Measurements from ENCODE around the gene CHI3L1.
"Not testable (repeated sequence)": the region's sequence is repeated elsewhere in the genome, so short reads cannot be mapped to it uniquely, and the experiment has no call there.

CHI3L1 gene

GRCh38 chr1:203186446-203187303, at the start of gene CHI3L1:
Gene CHI3L1, minus strand, starts transcription at chr1:203186704. Its CDS starts 81 bp downstream, at chr1:203186623.
- DNase-seq (ENCODE audit: low read depth) = no peak

- not testable (repeated sequence) for DNase-seq (ENCODE audit: low read depth)
These were observed 48.4 kb upstream of the CHI3L1 start for GRCh38 chr1:203234901-203235300.

GRCh38 chr1:203229471-203230135, 43.1 kb upstream of the CHI3L1 start, which contains the start of gene CHIT1:
Gene CHIT1, minus strand, starts transcription at chr1:203229673. Its CDS starts 37 bp downstream, at chr1:203229636.
- no peak for DNase-seq (ENCODE audit: low read depth)

GRCh38 chr1:203228670-203229069, 42.2 kb upstream of the CHI3L1 start:
- DNase-seq (ENCODE audit: low read depth) = no peak

- DNase-seq (ENCODE audit: low read depth) = no peak
These were observed 41.0 kb upstream of the CHI3L1 start for GRCh38 chr1:203227371-203228083.

GRCh38 chr1:203225071-203225470, 38.6 kb upstream of the CHI3L1 start:
- no peak for DNase-seq (ENCODE audit: low read depth)

- no peak for DNase-seq (ENCODE audit: low read depth)
These were observed 36.7 kb upstream of the CHI3L1 start for GRCh38 chr1:203223012-203223775.

GRCh38 chr1:203219934-203220333, 33.4 kb upstream of the CHI3L1 start:
- DNase-seq (ENCODE audit: low read depth) = no peak

- DNase-seq (ENCODE audit: low read depth) = no peak
These were observed 32.7 kb upstream of the CHI3L1 start for GRCh38 chr1:203219171-203219570.

- DNase-seq (ENCODE audit: low read depth) = no peak
These were observed 31.2 kb upstream of the CHI3L1 start for GRCh38 chr1:203217668-203218067.

GRCh38 chr1:203217139-203217655, 30.7 kb upstream of the CHI3L1 start:
- no peak for DNase-seq (ENCODE audit: low read depth)

GRCh38 chr1:203216274-203217138, 30.0 kb upstream of the CHI3L1 start:
- DNase-seq (ENCODE audit: low read depth) = peak; percentile 12

GRCh38 chr1:203215573-203215972, 29.1 kb upstream of the CHI3L1 start:
- DNase-seq (ENCODE audit: low read depth) = no peak

- no peak for DNase-seq (ENCODE audit: low read depth)
These were observed 28.4 kb upstream of the CHI3L1 start for GRCh38 chr1:203214871-203215270.

GRCh38 chr1:203213126-203213525, 26.6 kb upstream of the CHI3L1 start:
- DNase-seq (ENCODE audit: low read depth) = no peak

- no peak for DNase-seq (ENCODE audit: low read depth)
These were observed 25.3 kb upstream of the CHI3L1 start for GRCh38 chr1:203211812-203212211.

- no peak for DNase-seq (ENCODE audit: low read depth)
These were observed 24.5 kb upstream of the CHI3L1 start for GRCh38 chr1:203210988-203211387.

GRCh38 chr1:203210350-203210749, 23.8 kb upstream of the CHI3L1 start:
- no peak for DNase-seq (ENCODE audit: low read depth)

- no peak for DNase-seq (ENCODE audit: low read depth)
These were observed 21.7 kb upstream of the CHI3L1 start for GRCh38 chr1:203208181-203208580.

- DNase-seq (ENCODE audit: low read depth) = no peak
These were observed 21.2 kb upstream of the CHI3L1 start for GRCh38 chr1:203207751-203208150.

Measured in stimulated activated CD8-positive, alpha-beta memory T cell treated with anti-CD3 and anti-CD28 coated beads, Interleukin-7, amount 100 ng/mL, for 24 hours (primary cell).